CD4-positive, alpha-beta T cell treated with Interleukin-6 for 4 hours (primary cell): ENCODE data around the gene KCNJ11.
"Not testable (repeated sequence)": the region's sequence is repeated elsewhere in the genome, so short reads cannot be mapped to it uniquely, and the experiment has no call there.

Experiments used
- DNase-seq: peaks from one replicate; pipeline ENCODE4 v3.0.0-alpha.2; 2020; ENCODE audit warnings: mixed read lengths

Gene KCNJ11

GRCh38 chr11:17388609-17389210, at the start of gene KCNJ11:
Gene KCNJ11, minus strand, starts transcription at chr11:17388659. Its CDS starts 568 bp downstream, at chr11:17388091.
- no peak for DNase-seq

- no peak for DNase-seq
Observed at GRCh38 chr11:17437366-17437765, 48.9 kb upstream of the KCNJ11 start.

GRCh38 chr11:17434108-17434507, 45.6 kb upstream of the KCNJ11 start:
- no peak for DNase-seq

- DNase-seq = no peak
Observed at GRCh38 chr11:17432002-17432401, 43.5 kb upstream of the KCNJ11 start.

GRCh38 chr11:17431139-17431538, 42.7 kb upstream of the KCNJ11 start:
- DNase-seq = no peak

- no peak for DNase-seq
Observed at GRCh38 chr11:17430616-17431015, 42.2 kb upstream of the KCNJ11 start.

GRCh38 chr11:17428925-17429324, 40.5 kb upstream of the KCNJ11 start:
- DNase-seq = no peak

GRCh38 chr11:17428261-17428660, 39.8 kb upstream of the KCNJ11 start:
- no peak for DNase-seq

- not testable (repeated sequence) for DNase-seq
Observed at GRCh38 chr11:17426233-17426632, 37.8 kb upstream of the KCNJ11 start.

- DNase-seq = no peak
Observed at GRCh38 chr11:17423533-17424310, 35.3 kb upstream of the KCNJ11 start.

GRCh38 chr11:17421781-17422180, 33.3 kb upstream of the KCNJ11 start:
- no peak for DNase-seq

GRCh38 chr11:17418444-17419081, 30.1 kb upstream of the KCNJ11 start:
- DNase-seq = no peak

- DNase-seq = no peak
Observed at GRCh38 chr11:17416492-17416891, 28.0 kb upstream of the KCNJ11 start.

GRCh38 chr11:17415523-17416104, 27.2 kb upstream of the KCNJ11 start:
- no peak for DNase-seq

- no peak for DNase-seq
Observed at GRCh38 chr11:17414992-17415391, 26.5 kb upstream of the KCNJ11 start.

- DNase-seq = no peak
Observed at GRCh38 chr11:17414317-17414737, 25.9 kb upstream of the KCNJ11 start.

- no peak for DNase-seq
Observed at GRCh38 chr11:17413414-17414316, 25.2 kb upstream of the KCNJ11 start.

GRCh38 chr11:17412488-17413180, 24.2 kb upstream of the KCNJ11 start:
- DNase-seq = no peak

GRCh38 chr11:17411418-17411817, 23.0 kb upstream of the KCNJ11 start:
- DNase-seq = no peak

GRCh38 chr11:17410606-17411379, 22.3 kb upstream of the KCNJ11 start:
- DNase-seq = no peak

GRCh38 chr11:17408641-17409040, 20.2 kb upstream of the KCNJ11 start:
- DNase-seq = no peak
